HepG2 (cell line): ENCODE data around the gene SMYD4. TPM values are rescaled to one million over a fixed set of nuclear protein-coding genes. Genes with fewer than 3 reads are reported as not detected.
A peak's percentile ranks its signal among the peaks of the same experiment; 100 is the strongest.

Experiments used
- KDM5B ChIP-seq: sonication (generic); formaldehyde crosslinking; IDR thresholded peaks from 2 replicates; pipeline ENCODE4 v1.4.0; 2020; ENCODE audit warnings: missing genetic modification reagents, mild to moderate bottlenecking, borderline replicate concordance
- KLF12 ChIP-seq: sonication (generic); formaldehyde crosslinking; IDR thresholded peaks from 2 replicates; pipeline ENCODE4 v1.4.0; 2020; ENCODE audit warnings: missing genetic modification reagents, borderline replicate concordance
- MLXIP ChIP-seq: sonication (generic); formaldehyde crosslinking; IDR thresholded peaks from 2 replicates; pipeline ENCODE4 v1.9.0; 2021; ENCODE audit warnings: missing genetic modification reagents, borderline replicate concordance
- RNF219 ChIP-seq: sonication (generic); formaldehyde crosslinking; IDR thresholded peaks from 2 replicates; pipeline ENCODE4 v1.5.0; 2020; ENCODE audit warnings: mild to moderate bottlenecking, missing genetic modification reagents
- SMARCE1 ChIP-seq: fragments of 450-650 bp; IDR thresholded peaks from 2 replicates; pipeline ENCODE4 v1.6.1; 2017; ENCODE audit warnings: borderline replicate concordance
- USF2 ChIP-seq, 2 experiments: sonication (generic) in 1 of 2; formaldehyde crosslinking in 1 of 2; IDR thresholded peaks; 2 replicates each; pipeline versions ENCODE4 v1.5.1 to v1.6.1; 2011 to 2020; ENCODE audit warnings: borderline replicate concordance in 1 of 2, low read depth in 1 of 2, low read length in 1 of 2, mild to moderate bottlenecking in 1 of 2, missing genetic modification reagents in 1 of 2, moderate library complexity in 1 of 2
- ZBED4 ChIP-seq: sonication (generic); formaldehyde crosslinking; IDR thresholded peaks from 2 replicates; pipeline ENCODE4 v1.4.0; 2020; ENCODE audit warnings: missing genetic modification reagents, borderline replicate concordance
- ZC3H4 ChIP-seq: sonication (generic); formaldehyde crosslinking; IDR thresholded peaks from 2 replicates; pipeline ENCODE4 v1.4.0; 2020; ENCODE audit warnings: missing genetic modification reagents, borderline replicate concordance
- ZNF263 ChIP-seq: sonication (generic); formaldehyde crosslinking; IDR thresholded peaks from 2 replicates; pipeline ENCODE4 v1.4.0; 2020; ENCODE audit warnings: missing genetic modification reagents
- ZNF34 ChIP-seq: sonication (generic); formaldehyde crosslinking; IDR thresholded peaks from 2 replicates; pipeline ENCODE4 v1.4.0; 2020; ENCODE audit warnings: mild to moderate bottlenecking, missing genetic modification reagents, borderline replicate concordance
- ZNF383 ChIP-seq: sonication (generic); formaldehyde crosslinking; IDR thresholded peaks from 2 replicates; pipeline ENCODE4 v1.4.0; 2020; ENCODE audit warnings: missing genetic modification reagents, mild to moderate bottlenecking, borderline replicate concordance
- ZNF557 ChIP-seq: sonication (generic); formaldehyde crosslinking; IDR thresholded peaks from 2 replicates; pipeline ENCODE4 v1.4.0; 2020; ENCODE audit warnings: missing genetic modification reagents
- ZNF816 ChIP-seq: sonication (generic); formaldehyde crosslinking; IDR thresholded peaks from 2 replicates; pipeline ENCODE4 v1.8.0; 2022; ENCODE audit warnings: missing genetic modification reagents, mild to moderate bottlenecking, borderline replicate concordance
- ZNF841 ChIP-seq: sonication (generic); formaldehyde crosslinking; IDR thresholded peaks from 2 replicates; pipeline ENCODE4 v1.8.1; 2023; ENCODE audit warnings: missing genetic modification reagents, borderline replicate concordance
- polyA plus RNA-seq, 8 experiments: library from polyadenylated mRNA; depleted of rRNA in 3 of 8; stranded (reverse) in 7 of 8; unstranded in 1 of 8; fragments of >200 nt; fragmentation: Illumina TruSeq in 4 of 8; extraction: Trizol in 4 of 8; gene quantifications; 2 replicates each; pipeline versions ENCODE4 v1.2.1 to v1.2.3, GENCODE V29; 2011 to 2016; ENCODE audit warnings: low read depth in 4 of 8, missing spikeins in 1 of 8, mixed read lengths in 1 of 8; ENCODE audit not compliant: insufficient read depth in 1 of 8
- total RNA-seq, 5 experiments: library from RNA; depleted of rRNA; stranded (reverse); fragments of >200 nt; fragmentation: Illumina TruSeq; extraction: Trizol; gene quantifications; 2 replicates each; pipeline ENCODE4 v1.2.3, GENCODE V29; 2016; ENCODE audit warnings: low read depth in 1 of 5

SMYD4 gene
- total and polyA plus RNA-seq, 2 of the 13 experiments (the other 11 are each of a cell fraction or from before 2014, with no cell fraction given): 7.4 to 11.3 TPM

DNA sequence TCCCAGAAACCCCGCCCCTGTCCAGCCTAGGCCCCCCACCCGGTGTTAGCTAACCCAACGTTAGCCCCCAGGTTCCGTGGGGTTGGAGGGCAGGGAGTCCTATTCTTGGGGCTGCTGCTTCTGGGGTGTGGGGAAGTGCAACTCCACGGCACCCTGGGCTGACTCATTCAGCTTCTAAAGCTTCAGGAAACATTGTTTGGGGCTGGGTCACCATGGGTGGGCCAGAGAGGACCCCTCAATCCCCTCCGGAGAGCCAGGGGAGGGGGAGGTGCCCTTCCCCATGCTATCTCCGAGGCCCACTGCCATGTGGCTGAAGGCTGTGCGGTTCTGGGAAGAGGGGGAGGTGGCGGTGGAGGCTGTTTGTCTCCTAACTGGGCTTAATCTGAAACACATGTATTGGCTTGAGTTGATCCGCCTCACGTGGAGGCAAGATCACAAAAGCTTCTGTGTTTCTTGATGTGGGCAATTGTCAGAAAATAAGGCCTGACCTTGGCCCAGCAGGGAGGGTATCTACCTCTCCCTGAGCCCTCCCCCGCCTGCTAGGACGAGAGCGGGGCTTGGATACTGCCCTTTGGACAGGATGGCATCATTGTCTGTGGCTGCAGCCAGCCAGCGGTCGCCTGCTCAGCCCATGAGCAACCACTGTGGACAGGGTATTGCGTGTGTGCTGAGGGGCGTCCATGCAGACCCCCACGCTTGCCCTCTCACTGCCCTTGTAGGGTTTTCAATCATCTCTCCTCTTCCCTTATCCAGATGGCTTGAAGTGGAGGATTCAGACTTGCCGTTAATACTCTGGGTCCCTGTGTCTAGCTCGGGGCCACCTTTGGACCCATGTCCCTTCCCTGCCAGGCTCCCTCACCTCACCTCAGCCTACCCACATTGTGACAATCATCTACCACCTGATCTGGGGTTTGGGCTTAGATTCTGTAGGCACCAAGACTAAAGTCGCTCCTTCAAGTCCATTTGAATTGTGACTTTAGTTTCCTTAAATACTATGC is 66.5 kb downstream of the SMYD4 start (continued):
- TF ChIP-seq MLXIP (CRISPR knock-in tag): 0 out of 2 replicates have a peak, but pooled peaks have one; percentile 24
- TF ChIP-seq ZNF557 (CRISPR knock-in tag): no peak
- TF ChIP-seq ZNF263 (CRISPR knock-in tag): peak; percentile 15; the same call in 1 of the 2 replicates
- TF ChIP-seq ZBED4 (CRISPR knock-in tag): peak; percentile 76
- 0 out of 2 replicates have a peak, but pooled peaks have one; percentile 63 for TF ChIP-seq RNF219 (CRISPR knock-in tag)
- TF ChIP-seq ZNF383 (CRISPR knock-in tag): peak; percentile 58; the same call in 1 of the 2 replicates
- no peak for TF ChIP-seq KLF12 (CRISPR knock-in tag)
- TF ChIP-seq ZNF841 (CRISPR knock-in tag): no peak
- TF ChIP-seq ZC3H4 (CRISPR knock-in tag): peak; percentile 94
- TF ChIP-seq USF2 (IDR thresholded peaks at IDR 0.05; ENCODE audit: low read depth, low read length): peak; percentile 70
- 0 out of 2 replicates have a peak, but pooled peaks have one; percentile 40 for TF ChIP-seq USF2 (CRISPR knock-in tag; IDR thresholded peaks at IDR 0.05; ENCODE audit: borderline replicate concordance)
- TF ChIP-seq ZNF34 (CRISPR knock-in tag): no peak
- no peak for TF ChIP-seq ZNF816 (CRISPR knock-in tag)
- TF ChIP-seq KDM5B (CRISPR knock-in tag): peak; percentile 66; the same call in 1 of the 2 replicates
- TF ChIP-seq SMARCE1: no peak
